ENCODE measurements around the gene KCND3. TPM values are rescaled to one million over a fixed set of nuclear protein-coding genes. Genes with fewer than 3 reads are reported as not detected.

The KCND3 gene
- total and polyA plus RNA-seq, 2 donors (not counting 3 experiments of a cell fraction or from before 2014, with no cell fraction given), result 0.03 TPM; not detected in 1

DNA sequence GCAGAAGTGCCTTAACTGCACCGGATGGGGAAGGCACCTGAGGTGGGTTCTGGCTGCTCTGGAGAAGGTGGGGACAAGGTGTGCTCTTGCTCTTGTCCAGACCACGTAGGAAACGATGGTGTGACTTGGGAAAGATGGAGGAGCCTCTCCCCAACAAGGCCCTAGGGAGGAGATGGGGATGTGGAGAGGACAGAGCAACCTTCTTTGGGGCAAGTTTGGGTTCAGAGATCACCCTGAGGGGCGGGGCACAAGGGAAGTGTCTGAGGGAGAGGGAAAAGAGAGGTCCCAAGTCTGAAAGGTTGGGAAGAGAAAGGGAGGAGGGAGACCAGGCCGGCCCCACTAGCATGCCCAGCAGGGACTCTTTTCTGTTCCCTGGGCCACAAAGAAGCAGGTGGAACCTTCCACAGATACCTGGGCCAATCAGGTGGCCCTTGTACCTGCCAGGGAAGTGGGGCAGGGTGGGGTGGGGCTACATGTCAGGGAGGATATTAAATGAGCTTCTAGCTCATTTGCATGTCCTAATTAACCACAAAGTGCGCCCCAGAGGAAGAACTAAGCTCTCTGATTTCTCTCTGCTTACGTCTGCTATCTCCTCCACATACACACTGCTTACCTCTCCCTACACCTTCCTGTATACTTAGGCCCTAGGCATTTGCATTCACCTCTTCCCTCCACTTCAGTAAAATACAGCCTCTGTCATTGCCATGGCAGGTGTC is 266.2 kb downstream of the KCND3 start:
- FAIRE-seq (no peak), DNase-seq (ENCODE audit: low read depth, low spot score) (no peak)
- ChIA-PET CTCF (interaction anchor here (1.0 to 1.4 kb wide), 2 partner anchors 24 to 215 kb away, joined by 3 read pairs; no protein-coding TSS in a partner anchor), POLR2A (no interaction called here)
- Histone ChIP-seq H4K20me1 (replicated peaks; ENCODE audit: control insufficient read depth, extremely low read depth, insufficient read depth, low read length) (no peaks in the 10 kb centered on the region), H3K9ac (replicated peaks; ENCODE audit: extremely low read depth, insufficient read depth, low read length) (no peak overlapping the region), H3K9me3 (replicated peaks; ENCODE audit: control insufficient read depth, insufficient read depth, low read length) (no peaks in the 10 kb centered on the region), H3K27me3 (ENCODE audit: control insufficient read depth in 2 of 2, insufficient read depth in 2 of 2, low read length in 2 of 2) (no peaks in the 10 kb centered on the region), H3K4me3 (replicated peaks in 1 of 3; ENCODE audit: insufficient read depth in 1 of 3, low read depth in 1 of 3, low read length in 3 of 3) (no peak overlapping the region), H3K9me1 (replicated peaks; ENCODE audit: control insufficient read depth, extremely low read depth, insufficient read depth, low read length) (no peaks in the 10 kb centered on the region), H3K4me2 (ENCODE audit: insufficient read depth, low read length) (no peak overlapping the region), H3K4me1 (ENCODE audit: control insufficient read depth, extremely low read depth, insufficient read depth, low read length) (peaks cover 8% of the 10 kb centered on the region), H2AFZ (ENCODE audit: low read depth, low read length) (no peak overlapping the region), H3K36me3 (ENCODE audit: control insufficient read depth in 2 of 2, extremely low read depth in 1 of 2, insufficient read depth in 2 of 2, low read length in 2 of 2) (no peaks in the 10 kb centered on the region), H3K27ac (ENCODE audit: insufficient read depth, low read depth, low read length) (no peak overlapping the region), H3K79me2 (ENCODE audit: control insufficient read depth, insufficient read depth, low read length) (no peaks in the 10 kb centered on the region)
- intact Hi-C loops (cut with micrococcal nuclease), result no loop called here
- TF ChIP-seq POLR2A (IDR thresholded peaks at IDR 0.05; ENCODE audit: low read depth, low read length), result no peak
- TF ChIP-seq MYC (IDR thresholded peaks at IDR 0.05; ENCODE audit: low read depth, low read length), result no peak
- no peak for TF ChIP-seq FOS (IDR thresholded peaks at IDR 0.05; ENCODE audit: borderline replicate concordance, insufficient read depth, low read length)
- TF ChIP-seq, protein P1, sequence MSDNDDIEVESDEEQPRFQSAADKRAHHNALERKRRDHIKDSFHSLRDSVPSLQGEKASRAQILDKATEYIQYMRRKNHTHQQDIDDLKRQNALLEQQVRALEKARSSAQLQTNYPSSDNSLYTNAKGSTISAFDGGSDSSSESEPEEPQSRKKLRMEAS (IDR thresholded peaks at IDR 0.05; ENCODE audit: insufficient read depth, insufficient read length), result no peak
- dilution Hi-C loops (cut with MboI; ENCODE audit: extremely low pct_ligation_motif_present, low sequenced_read_pairs), result no loop called here
- no TSS peak for BruUV-seq (replicated peaks)

DNA sequence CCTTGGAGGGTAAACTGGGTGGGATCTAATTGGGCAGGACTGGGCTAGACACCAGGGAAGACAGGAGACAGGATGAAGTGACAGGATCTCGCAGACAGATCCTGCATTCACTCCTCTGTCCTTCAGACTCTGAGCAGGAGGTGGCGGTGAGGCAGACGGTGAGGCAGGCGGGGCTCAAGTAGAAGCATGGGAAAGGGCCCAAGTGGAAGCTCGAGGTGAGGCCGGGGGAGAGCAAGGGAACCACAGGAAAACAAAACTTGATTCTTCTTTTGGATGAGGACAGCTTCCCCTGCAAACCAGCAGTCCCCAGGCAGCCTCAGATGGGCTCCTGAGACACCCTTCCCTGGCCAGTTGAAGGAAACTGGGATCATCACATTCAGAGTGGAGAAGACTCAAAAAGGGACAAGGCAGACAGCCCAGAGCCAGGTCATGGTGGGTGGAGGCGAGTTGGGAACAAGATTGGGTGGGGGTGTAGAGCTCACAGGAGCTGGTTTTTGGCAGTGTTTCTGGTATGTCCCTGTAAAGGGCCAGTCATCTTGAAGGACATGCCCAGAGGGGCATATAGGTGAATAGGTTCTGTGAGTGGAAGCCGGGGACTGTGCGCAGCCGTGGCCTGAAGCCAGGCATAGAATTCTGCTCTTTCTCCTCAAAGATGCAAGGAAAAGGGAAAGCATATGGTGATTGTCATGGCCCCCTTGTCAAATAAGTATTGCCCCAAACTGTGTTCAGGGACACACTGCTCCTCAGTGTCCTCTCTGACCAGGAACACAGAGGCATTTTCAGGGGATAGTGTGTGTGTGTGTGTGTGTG is 268.3 kb downstream of the KCND3 start:
- H3K9me1 ChIP-seq (replicated peaks; ENCODE audit: control insufficient read depth, extremely low read depth, insufficient read depth, low read length), result no peaks in the 10 kb centered on the region
- FAIRE-seq (no peak), DNase-seq (ENCODE audit: low read depth, low spot score) (no peak)
- POLR2A ChIA-PET, result interaction anchor here (1.6 kb wide), 1 partner anchor 12 kb away, joined by 3 read pairs; no protein-coding TSS in a partner anchor
- no peak overlapping the region for H3K4me2 ChIP-seq (ENCODE audit: insufficient read depth, low read length)
- no peaks in the 10 kb centered on the region for H3K79me2 ChIP-seq (ENCODE audit: control insufficient read depth, insufficient read depth, low read length)
- H3K27me3 ChIP-seq (ENCODE audit: control insufficient read depth in 2 of 2, insufficient read depth in 2 of 2, low read length in 2 of 2), result no peaks in the 10 kb centered on the region
- peaks cover 8% of the 10 kb centered on the region for H3K4me1 ChIP-seq (ENCODE audit: control insufficient read depth, extremely low read depth, insufficient read depth, low read length)
- intact Hi-C loops (cut with micrococcal nuclease) (loop anchor here (1.0 kb wide), 1 partner anchor 18 kb away; the partner anchor contains the start of gene INKA2), dilution Hi-C loops (cut with MboI; ENCODE audit: extremely low pct_ligation_motif_present, low sequenced_read_pairs) (no loop called here)
- no peaks in the 10 kb centered on the region for H3K9me3 ChIP-seq (replicated peaks; ENCODE audit: control insufficient read depth, insufficient read depth, low read length)
- no peak overlapping the region for H3K4me3 ChIP-seq (replicated peaks in 1 of 3; ENCODE audit: insufficient read depth in 1 of 3, low read depth in 1 of 3, low read length in 3 of 3)
- no TSS peak for BruUV-seq (replicated peaks)
- CTCF ChIA-PET, result interaction anchor here (0.7 to 1.3 kb wide), 6 partner anchors 9 to 41 kb away, joined by 3 to 5 read pairs (median 3); partner anchors contain the start of gene INKA2
- H3K9ac ChIP-seq (replicated peaks; ENCODE audit: extremely low read depth, insufficient read depth, low read length), result no peak overlapping the region
- TF ChIP-seq FOS (IDR thresholded peaks at IDR 0.05; ENCODE audit: borderline replicate concordance, insufficient read depth, low read length) (no peak), POLR2A (IDR thresholded peaks at IDR 0.05; ENCODE audit: low read depth, low read length) (no peak), JUN (IDR thresholded peaks at IDR 0.05; ENCODE audit: borderline replicate concordance, insufficient read depth, insufficient read length, low read depth) (no peak), EZH2 (IDR thresholded peaks at IDR 0.05; ENCODE audit: borderline replicate concordance, low read depth, low read length, severe bottlenecking) (no peak), POLR2AphosphoS5 (IDR thresholded peaks at IDR 0.05; ENCODE audit: insufficient read depth, low read depth, low read length) (no peak), GATA2 (IDR thresholded peaks at IDR 0.05; ENCODE audit: insufficient read depth, insufficient read length, low read depth, low read length) (no peak), MYC (IDR thresholded peaks at IDR 0.05; ENCODE audit: low read depth, low read length) (no peak)
- TF ChIP-seq, protein P1 (IDR thresholded peaks at IDR 0.05; ENCODE audit: insufficient read depth, insufficient read length), result no peak
- TF ChIP-seq, protein P2, sequence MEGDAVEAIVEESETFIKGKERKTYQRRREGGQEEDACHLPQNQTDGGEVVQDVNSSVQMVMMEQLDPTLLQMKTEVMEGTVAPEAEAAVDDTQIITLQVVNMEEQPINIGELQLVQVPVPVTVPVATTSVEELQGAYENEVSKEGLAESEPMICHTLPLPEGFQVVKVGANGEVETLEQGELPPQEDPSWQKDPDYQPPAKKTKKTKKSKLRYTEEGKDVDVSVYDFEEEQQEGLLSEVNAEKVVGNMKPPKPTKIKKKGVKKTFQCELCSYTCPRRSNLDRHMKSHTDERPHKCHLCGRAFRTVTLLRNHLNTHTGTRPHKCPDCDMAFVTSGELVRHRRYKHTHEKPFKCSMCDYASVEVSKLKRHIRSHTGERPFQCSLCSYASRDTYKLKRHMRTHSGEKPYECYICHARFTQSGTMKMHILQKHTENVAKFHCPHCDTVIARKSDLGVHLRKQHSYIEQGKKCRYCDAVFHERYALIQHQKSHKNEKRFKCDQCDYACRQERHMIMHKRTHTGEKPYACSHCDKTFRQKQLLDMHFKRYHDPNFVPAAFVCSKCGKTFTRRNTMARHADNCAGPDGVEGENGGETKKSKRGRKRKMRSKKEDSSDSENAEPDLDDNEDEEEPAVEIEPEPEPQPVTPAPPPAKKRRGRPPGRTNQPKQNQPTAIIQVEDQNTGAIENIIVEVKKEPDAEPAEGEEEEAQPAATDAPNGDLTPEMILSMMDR (IDR thresholded peaks at IDR 0.05; ENCODE audit: extremely low read depth in 1 of 2, insufficient read depth in 1 of 2, low read depth in 1 of 2, low read length in 2 of 2), result no peak
- no peak overlapping the region for H3K27ac ChIP-seq (ENCODE audit: insufficient read depth, low read depth, low read length)
- no peaks in the 10 kb centered on the region for H3K36me3 ChIP-seq (ENCODE audit: control insufficient read depth in 2 of 2, extremely low read depth in 1 of 2, insufficient read depth in 2 of 2, low read length in 2 of 2)
- H2AFZ ChIP-seq (ENCODE audit: low read depth, low read length), result no peak overlapping the region
- H4K20me1 ChIP-seq (replicated peaks; ENCODE audit: control insufficient read depth, extremely low read depth, insufficient read depth, low read length), result no peaks in the 10 kb centered on the region

Data from endothelial cell of umbilical vein (primary cell).